ENCODE measurements around the gene NONO.
"Not testable (repeated sequence)": the region's sequence is repeated elsewhere in the genome, so short reads cannot be mapped to it uniquely, and the experiment has no call there.

Gene NONO, protein sequence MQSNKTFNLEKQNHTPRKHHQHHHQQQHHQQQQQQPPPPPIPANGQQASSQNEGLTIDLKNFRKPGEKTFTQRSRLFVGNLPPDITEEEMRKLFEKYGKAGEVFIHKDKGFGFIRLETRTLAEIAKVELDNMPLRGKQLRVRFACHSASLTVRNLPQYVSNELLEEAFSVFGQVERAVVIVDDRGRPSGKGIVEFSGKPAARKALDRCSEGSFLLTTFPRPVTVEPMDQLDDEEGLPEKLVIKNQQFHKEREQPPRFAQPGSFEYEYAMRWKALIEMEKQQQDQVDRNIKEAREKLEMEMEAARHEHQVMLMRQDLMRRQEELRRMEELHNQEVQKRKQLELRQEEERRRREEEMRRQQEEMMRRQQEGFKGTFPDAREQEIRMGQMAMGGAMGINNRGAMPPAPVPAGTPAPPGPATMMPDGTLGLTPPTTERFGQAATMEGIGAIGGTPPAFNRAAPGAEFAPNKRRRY

DNA sequence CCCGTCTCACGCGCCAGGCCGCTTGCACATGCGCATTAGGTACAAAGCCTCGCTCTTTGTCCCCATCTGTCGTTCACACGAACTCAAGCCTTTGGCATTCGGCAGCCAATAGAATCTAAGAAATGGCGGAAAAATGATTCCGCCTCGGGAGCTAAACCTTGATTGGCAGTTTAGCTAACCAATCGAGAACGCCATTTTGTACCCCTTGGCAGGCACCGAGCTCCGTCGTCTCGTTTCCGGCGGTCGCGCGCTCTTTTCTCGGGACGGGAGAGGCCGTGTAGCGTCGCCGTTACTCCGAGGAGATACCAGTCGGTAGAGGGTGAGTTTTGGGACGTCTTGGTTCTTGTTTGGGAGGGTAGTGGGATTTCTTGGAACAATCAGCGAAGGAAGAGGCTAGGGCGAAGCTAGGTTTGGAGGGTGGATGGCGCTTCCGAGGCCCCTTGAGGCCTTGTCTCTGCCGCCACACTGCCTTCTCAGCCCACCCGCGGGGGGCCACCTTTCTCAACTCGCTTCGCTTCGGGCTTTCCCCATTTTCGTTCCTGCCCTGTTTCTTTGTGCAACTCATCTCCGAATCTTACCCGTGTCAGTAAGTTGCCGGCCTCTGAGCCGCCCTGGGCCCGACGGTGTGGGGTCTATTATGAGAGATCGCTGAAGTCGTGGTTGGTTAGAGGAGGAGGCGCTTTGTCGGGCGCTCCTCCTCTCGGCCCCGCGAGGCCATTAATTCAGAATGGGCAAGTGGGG lies at the start of gene NONO:
NONO (plus strand) TSS at position 233 of the 741 bp plus-strand sequence. CDS start 7,003 bp downstream, outside the sequence.
- peak; percentile 55 for FAIRE-seq

DNA sequence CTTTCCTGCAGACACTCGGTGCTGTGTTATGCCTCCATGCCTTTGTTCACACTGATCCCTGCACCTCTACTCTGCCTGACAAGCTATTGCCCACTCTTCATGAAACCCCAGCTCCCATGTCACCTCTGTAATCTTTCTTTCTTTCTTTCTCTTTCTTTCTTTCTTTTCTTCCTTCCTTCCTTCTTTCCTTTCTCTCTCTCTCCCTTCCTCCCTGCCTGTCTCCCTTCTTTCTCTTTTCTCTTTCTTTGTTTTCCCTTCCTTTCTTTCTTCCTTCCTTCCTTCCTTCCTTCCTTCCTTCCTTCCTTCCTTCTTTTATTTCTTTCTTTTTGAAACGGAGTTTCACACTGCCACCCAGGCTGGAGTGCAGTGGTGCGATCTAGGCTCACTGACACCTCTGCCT lies 48.0 kb upstream of the NONO start:
- FAIRE-seq: no peak

GRCh38 chrX:71236836-71237235 lies 46.6 kb upstream of the NONO start:
- FAIRE-seq: no peak

- FAIRE-seq: no peak
These were observed 43.7 kb upstream of the NONO start for GRCh38 chrX:71239781-71240180.

DNA sequence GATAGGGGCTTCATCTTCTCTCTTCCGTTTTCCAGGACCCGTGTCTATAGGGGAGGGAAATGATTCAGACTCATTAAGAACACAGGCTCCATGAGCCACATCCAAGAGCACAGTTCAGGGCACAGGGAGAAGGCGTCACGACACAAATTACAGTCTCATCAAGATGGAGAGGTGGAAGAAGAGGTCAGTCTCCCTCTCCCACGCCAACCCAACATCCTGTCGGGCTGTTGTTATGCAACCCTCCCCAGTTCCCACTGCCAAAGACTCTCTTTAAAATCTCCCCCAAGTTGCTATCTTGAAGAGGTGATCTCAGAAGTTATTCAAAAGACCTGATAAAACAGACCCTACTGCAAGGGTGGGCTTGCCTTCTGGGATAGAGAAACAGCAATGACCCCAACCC lies 42.1 kb upstream of the NONO start:
- no peak for FAIRE-seq

GRCh38 chrX:71244359-71245128 lies 38.9 kb upstream of the NONO start:
- FAIRE-seq: no peak

DNA sequence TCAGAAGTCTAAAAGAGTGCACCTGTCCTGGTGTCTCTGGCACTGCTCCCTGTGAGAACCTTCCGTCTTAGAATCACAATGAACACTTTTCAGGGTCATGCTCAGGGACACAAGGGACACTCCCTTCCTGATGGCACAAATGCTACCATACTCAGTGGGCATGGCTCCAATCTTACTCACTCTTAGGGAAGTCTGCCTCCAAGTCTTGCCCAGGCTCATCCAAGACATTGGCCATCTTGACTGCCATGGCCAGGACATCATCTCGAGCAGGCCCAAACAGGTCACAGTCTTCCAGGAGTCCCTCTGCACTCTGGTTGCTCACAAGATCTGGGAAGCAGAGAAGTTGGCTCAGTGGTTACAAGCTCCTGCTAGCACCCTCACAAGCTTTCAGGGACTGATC lies 38.3 kb upstream of the NONO start:
- no peak for FAIRE-seq

GRCh38 chrX:71250841-71251240 lies 32.6 kb upstream of the NONO start:
- FAIRE-seq: no peak

DNA sequence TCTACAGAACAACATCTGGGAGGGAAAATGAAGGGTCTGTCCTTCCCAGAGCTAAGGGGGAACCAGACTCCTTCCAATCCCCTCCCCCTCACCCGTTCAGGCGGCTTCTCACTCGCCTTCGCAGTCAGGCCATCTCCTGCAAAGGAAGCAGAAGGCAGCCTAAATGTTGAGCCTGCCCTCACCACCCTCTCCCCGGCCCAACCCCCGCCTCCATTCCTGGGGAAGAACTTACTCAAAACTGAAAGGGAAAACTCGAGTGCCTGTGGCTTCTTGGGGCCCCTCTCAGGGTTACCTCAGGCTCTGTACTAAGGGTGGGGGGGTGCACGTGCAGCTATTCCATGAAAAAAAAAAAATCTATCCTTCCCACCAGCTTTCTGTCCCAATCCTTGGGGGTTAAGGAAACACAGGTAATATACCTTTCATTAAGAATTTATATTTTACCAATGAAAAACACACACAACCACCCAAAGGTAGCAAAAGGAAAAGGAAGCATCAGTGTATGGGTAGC lies 31.9 kb upstream of the NONO start:
- no peak for FAIRE-seq

DNA sequence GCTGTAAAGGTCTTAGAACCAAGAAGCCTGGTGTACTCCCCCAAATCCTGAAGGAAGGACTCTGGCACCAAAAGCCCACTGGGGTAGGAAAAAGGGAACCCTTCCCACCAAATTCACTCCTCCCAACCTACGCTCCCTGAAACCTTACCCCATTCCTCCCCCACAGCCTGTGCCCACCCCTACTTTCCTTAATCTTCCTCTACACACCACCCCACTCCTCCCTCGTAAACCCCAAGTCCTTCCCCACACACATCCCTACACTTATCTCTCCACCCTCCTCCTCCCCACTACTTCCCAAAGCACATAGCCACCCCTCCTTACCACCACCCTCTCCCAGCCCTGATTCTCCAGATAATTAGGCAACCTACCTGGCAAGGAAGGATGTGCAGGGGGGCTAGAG lies 31.2 kb upstream of the NONO start:
- no peak for FAIRE-seq

DNA sequence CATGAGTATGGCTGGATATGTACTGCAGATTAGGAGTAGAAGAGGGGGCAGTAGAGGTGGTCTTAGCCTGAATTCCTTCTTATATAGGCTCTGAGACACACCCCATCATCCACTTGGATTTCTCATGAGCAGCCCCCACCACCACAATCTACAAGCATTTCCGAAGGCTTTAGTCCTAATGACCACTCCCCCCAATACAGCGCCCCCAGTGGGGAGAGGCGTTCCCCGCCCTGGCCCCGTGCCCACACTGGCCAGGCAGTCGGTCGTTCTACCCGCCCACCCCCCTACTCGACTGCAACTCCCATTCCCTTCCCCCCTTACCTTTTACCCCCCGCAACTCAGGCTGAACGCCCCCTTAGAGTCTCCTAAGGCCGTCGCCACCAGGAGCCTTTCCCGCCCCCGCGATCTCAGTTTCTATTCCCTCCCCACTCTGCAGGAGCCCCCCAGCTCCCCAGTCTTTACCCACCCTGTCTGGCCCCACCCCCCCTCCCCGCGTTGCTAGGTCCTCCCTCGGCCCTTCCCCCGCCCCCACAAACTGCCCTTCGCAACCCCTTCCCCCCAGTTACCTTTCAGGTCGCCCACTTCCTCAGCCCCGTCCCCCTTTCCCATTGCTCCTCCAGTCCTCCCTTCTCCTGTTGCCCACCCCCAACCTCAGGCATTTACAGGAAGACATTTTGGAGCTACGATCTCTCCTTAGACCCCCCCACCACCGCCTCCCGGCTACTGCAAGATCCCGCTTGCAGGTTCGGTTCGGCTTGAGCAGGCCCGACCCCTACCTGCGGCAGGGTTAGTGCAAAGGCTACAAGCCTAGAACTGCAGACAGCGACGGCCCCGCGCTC lies 30.0 kb upstream of the NONO start:
- FAIRE-seq: no peak

GRCh38 chrX:71254092-71254963 lies 29.1 kb upstream of the NONO start, which contains the start of gene ZMYM3:
Gene ZMYM3 (minus strand): TSS chrX:71254140. CDS start chrX:71253255, 885 bp downstream.
- no peak for FAIRE-seq

- no peak for FAIRE-seq
These were observed 27.4 kb upstream of the NONO start for GRCh38 chrX:71256051-71256450.

DNA sequence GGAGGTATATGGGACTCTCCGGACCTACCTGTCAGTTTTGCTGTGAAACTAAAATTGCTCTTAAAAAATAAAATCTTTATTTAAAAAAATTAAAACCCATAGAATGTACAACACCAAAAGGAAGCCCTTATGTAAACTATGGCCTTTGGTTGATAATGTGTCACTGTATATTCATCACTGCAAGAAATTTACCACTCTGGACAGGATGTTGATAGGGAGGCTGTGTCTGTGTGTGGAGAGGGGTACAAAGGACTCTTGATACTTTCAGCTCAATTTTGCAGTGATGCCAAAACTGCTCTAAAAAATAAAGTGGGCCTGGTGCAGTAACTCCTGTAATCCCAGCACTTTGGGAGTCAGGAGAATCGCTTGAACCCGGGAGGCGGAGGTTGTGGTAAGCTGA lies 26.6 kb upstream of the NONO start:
- FAIRE-seq: no peak

GRCh38 chrX:71268624-71269023 lies 14.8 kb upstream of the NONO start:
- not testable (repeated sequence) for FAIRE-seq

- FAIRE-seq: no peak
These were observed 13.5 kb upstream of the NONO start for GRCh38 chrX:71269801-71270395.

DNA sequence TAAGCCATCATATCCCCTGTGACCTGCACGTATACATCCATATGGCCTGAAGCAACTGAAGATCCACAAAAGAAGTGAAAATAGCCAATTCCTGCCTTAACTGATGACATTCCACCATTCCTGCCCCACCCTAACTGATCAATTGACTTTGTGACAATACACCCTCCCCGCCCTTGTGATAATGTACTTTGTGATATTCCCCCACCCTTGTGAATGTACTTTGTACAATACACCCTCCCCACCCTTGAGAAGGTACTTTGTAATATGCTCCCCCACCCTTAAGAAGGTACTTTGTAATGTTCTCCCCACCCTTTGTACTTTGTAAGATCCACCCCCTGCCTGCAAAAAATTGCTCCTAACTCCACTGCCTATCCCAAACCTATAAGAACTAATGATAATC lies 11.1 kb upstream of the NONO start:
- FAIRE-seq: not testable (repeated sequence)

- FAIRE-seq: not testable (repeated sequence)
These were observed 2.1 kb upstream of the NONO start for GRCh38 chrX:71281300-71281699.

DNA sequence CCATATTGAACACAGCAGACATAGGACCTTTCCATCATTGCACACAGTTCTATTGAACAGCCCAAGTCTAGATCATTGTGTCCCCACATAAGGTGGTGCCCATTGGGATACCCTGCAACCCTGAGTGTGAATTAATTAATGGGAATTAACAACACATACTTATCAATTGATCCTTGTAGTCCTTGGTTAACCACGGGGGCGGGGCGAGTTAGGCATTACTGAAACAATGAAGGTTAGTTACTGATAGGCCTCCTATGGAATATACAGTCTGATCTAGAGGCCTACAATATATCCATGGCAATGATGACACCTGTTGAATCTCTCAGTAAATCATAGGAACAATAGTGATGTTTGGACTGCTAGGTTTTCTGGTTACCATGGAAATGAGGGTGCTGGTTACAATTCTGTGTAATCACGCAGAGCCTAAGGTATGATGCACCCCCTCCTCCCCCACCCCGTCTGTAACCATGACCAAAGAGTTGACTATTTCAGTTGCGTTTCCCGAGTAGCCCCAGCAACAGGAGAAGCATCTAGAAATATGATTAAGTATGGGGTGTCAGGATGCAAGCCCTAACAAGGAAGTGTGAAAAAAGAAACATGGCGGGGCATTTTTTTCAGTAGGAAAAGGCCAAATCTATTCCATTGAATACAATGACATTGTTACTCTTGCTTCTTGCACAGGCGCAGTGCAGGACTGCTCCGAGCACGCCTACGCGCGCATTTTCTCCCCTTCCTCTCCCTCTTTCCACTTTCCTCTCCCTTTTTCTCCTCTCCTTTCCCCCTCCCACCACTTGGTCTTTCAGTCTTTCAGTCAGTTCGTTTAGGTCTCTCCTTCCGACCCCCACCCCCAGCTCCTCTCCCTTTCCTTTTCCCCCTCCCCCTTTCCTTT lies 677 bp upstream of the NONO start:
- FAIRE-seq: no peak
